ENCODE data around the gene CARMIL3. TPM values are rescaled to one million over a fixed set of nuclear protein-coding genes. Genes with fewer than 3 reads are reported as not detected.

CARMIL3 gene
- polyA plus RNA-seq, 1 donor from 2014 or later = 43.6 TPM

Other genes with a start within 250 kb of the CARMIL3 start
- gene DHRS4, start 98.2 kb upstream of the CARMIL3 start, polyA plus RNA-seq = 7.7 and 7.8 TPM in 2 replicates
- 1.9 and 3.0 TPM in 2 replicates for gene DHRS4L2, start 63.1 kb upstream of the CARMIL3 start, polyA plus RNA-seq
- gene CPNE6, start 19.6 kb downstream of the CARMIL3 start, polyA plus RNA-seq = 2.3 and 4.1 TPM in 2 replicates
- gene PCK2, start 42.3 kb downstream of the CARMIL3 start, polyA plus RNA-seq = 0.20 and 1.2 TPM in 2 replicates
- 74.5 and 106 TPM in 2 replicates for gene DCAF11, start 62.8 kb downstream of the CARMIL3 start, polyA plus RNA-seq
- 9.5 TPM in 2 replicates for gene NRL, start 62.9 kb downstream of the CARMIL3 start, polyA plus RNA-seq
- 0.62 and 0.88 TPM in 2 replicates for gene FITM1, start 78.7 kb downstream of the CARMIL3 start, polyA plus RNA-seq
- gene PSME1, start 84.2 kb downstream of the CARMIL3 start, polyA plus RNA-seq = 39.5 and 55.8 TPM in 2 replicates
- 45.1 and 54.6 TPM in 2 replicates for gene EMC9, start 89.6 kb downstream of the CARMIL3 start, polyA plus RNA-seq
- gene PSME2, start 94.6 kb downstream of the CARMIL3 start, polyA plus RNA-seq = 69.1 and 73.3 TPM in 2 replicates
- gene RNF31, start 95.5 kb downstream of the CARMIL3 start, polyA plus RNA-seq = 69.6 and 98.7 TPM in 2 replicates
- gene IRF9, start 109.3 kb downstream of the CARMIL3 start, polyA plus RNA-seq = 5.9 and 19.6 TPM in 2 replicates
- 18.5 and 22.8 TPM in 2 replicates for gene REC8, start 120.1 kb downstream of the CARMIL3 start, polyA plus RNA-seq
- 9.2 and 13.4 TPM in 2 replicates for gene IPO4, start 136.8 kb downstream of the CARMIL3 start, polyA plus RNA-seq
- 25.1 and 34.2 TPM in 2 replicates for gene TM9SF1, start 143.4 kb downstream of the CARMIL3 start, polyA plus RNA-seq
- 0.17 TPM in 1 of 2 replicates, not detected in the other for gene TSSK4, start 153.7 kb downstream of the CARMIL3 start, polyA plus RNA-seq
- gene CHMP4A, start 161.5 kb downstream of the CARMIL3 start, polyA plus RNA-seq = 55.3 and 67.6 TPM in 2 replicates
- 94.2 and 116 TPM in 2 replicates for gene MDP1, start 164.1 kb downstream of the CARMIL3 start, polyA plus RNA-seq
- 406 and 431 TPM in 2 replicates for gene NEDD8, start 180.4 kb downstream of the CARMIL3 start, polyA plus RNA-seq
- 132 and 403 TPM in 2 replicates for gene GMPR2, start 180.9 kb downstream of the CARMIL3 start, polyA plus RNA-seq
- gene TINF2, start 190.6 kb downstream of the CARMIL3 start, polyA plus RNA-seq = 103 and 120 TPM in 2 replicates
- gene TGM1, start 211.2 kb downstream of the CARMIL3 start, polyA plus RNA-seq = 3.6 and 7.5 TPM in 2 replicates
- gene RABGGTA, start 219.6 kb downstream of the CARMIL3 start, polyA plus RNA-seq = 28.8 and 33.2 TPM in 2 replicates
- gene DHRS1, start 247.8 kb downstream of the CARMIL3 start, polyA plus RNA-seq = 5.5 and 6.9 TPM in 2 replicates
- 13.0 and 19.5 TPM in 2 replicates for gene NOP9, start 247.8 kb downstream of the CARMIL3 start, polyA plus RNA-seq

Measured in neural cell (in vitro differentiated cells).